ENCODE data around the gene USP34.
A peak's percentile ranks its signal among the peaks of the same experiment; 100 is the strongest.
"Not testable (repeated sequence)": the region's sequence is repeated elsewhere in the genome, so short reads cannot be mapped to it uniquely, and the experiment has no call there.

Gene USP34

DNA sequence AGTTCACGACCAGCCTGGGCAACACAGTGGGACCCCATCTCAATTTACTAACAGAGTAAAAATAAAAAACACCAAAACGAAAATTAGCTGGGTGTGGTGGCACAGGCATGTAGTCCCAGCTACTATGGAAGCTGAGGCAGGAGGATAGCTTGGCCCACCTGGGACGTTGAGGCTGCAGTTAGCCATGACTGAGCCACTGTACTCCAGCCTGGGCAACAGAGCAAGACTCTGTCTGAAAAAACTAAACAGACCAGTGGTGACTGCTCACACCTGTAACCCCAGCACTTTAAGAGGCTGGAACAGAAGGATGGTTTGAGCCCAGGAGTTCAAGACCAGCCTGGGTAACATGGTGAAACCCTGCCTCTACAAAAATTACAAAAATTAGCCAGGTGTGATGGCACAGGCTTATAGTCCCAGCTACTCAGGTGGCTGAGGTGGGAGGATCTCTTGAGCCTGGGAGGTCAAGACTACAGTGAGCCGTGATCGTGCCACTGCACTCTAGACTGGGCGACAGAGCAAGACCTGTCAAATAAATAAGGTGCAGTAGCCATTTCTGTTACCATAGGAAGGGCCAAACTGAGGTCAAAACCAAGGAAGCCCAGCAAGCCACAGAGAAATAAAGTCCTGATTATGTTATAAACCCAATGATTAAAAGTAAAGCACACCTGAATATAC, 14.0 kb downstream of the USP34 start:
- DNase-seq, result no peak

DNA sequence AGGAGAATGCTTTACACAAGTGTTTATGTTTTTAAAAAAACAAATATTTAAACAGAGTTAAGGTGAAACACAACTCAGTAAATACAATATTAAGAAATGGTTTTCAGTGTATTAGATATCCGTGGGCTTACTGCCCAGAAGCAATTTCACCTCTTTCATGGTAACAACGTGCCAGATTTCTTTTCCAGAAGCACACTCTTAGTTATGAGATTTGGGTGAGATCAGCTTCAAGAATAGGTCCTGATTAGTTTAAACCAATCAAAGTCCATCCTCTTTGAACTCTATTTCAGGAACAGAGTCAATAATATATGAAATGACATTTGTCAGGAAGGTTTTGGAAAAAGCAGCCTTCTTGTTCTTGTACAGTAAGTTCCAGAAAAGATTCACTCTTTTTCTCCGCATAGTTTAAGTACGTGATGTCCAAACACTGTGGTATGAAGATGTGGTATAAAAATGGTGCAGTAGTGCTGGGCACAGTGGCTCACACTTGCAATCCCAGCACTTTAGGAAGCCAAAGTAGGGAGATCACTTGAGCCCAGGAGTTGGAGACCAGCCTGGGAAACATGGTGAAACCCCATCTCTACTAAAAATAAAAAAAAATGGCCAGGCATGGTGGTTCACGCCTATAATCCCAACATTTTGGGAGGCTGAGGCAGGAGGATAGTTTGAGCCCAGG, 14.7 kb downstream of the USP34 start:
- DNase-seq, result no peak

DNA sequence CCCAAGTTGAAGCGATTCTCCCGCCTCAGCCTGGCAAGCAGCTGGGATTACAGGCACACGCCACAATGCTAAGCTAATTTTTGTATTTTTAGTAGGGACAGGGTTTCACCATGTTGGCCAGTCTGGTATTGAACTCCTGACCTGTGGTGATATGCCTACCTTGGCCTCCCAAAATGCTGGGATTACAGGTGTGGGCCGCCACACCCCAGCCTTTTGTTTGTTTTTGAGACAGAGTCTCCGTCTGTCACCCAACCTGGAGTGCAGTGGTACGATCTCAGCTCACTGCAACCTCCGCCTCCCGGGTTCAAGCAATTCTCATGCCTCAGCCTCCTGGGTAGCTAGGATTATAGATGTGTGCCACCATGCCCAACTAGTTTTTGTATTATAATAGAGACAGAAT, 15.9 kb downstream of the USP34 start:
- DNase-seq, result not testable (repeated sequence)

DNA sequence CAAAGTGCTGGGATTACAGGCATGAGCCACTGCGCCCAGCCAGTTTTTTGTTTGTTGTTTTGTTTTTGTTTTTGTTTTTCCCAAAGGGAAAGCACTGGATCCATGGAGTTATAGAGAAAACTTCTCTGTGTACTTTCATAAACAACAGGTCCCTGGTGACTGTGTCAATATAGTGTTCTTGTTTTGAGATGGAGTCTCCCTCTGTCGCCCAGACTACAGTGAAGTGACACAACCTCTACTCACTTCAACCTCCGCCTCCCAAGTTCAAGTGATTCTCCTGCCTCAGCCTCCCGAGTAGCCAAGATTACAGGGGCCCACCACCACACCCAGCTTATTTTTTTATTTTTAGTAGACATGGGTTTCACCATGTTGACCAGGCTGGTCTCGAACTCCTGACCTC, 16.5 kb downstream of the USP34 start:
- no peak for DNase-seq

DNA sequence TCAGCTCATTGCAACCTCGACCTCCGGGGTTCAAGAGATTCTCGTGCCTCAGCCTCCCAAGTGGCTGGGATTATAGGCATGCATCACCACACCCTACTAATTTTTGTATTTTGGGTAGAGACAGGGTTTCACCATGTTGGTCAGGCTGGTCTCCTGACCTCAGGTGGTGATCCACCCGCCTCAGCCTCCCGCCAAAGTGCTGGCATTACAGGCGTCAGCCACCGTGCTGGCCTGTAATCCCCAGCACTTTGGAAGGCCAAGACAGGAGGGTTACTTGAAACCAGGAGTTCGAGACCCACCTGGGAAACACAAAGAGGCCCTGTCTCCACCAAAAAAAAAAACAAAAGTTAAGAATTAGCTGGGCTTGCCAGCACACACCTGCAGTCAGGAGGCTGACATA, 18.5 kb downstream of the USP34 start:
- no peak for DNase-seq

DNA sequence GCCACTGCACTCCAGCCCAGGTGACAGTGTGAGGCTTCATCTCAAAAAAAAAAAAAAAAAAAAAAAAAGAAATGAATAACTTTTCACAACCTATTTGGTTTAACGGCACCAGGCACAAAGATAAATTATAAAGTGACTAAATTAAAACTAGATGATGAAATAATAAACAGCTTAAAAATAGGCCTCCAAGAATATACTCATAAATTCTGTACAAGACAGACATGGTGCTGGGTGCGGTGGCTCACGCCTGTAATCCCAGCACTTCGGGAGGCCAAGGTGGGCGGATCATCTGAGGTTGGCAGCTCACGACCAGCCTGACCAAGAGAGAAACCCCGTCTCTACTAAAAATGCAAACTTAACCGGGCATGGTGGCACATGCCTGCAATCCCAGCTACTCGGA, 19.7 kb downstream of the USP34 start:
- no peak for DNase-seq

DNA sequence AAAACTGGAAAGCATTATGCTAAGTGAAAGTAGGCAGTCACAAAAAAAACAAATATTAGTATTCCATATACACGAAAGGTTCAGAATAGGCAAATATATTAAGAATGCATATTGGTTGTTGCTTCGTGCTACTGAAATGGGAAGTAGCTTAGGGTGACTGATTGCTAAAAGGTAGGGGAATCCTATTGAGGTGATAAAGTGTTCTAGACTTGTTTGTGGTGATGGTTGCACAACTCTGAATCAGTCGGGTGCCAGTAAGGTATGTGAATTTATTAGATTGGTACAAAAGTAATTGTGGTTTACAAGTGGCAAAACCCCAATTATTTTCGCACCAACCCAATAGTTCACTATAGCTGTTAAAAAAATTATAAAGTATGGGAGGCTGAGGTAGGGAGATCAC, 20.7 kb downstream of the USP34 start:
- DNase-seq, result no peak

DNA sequence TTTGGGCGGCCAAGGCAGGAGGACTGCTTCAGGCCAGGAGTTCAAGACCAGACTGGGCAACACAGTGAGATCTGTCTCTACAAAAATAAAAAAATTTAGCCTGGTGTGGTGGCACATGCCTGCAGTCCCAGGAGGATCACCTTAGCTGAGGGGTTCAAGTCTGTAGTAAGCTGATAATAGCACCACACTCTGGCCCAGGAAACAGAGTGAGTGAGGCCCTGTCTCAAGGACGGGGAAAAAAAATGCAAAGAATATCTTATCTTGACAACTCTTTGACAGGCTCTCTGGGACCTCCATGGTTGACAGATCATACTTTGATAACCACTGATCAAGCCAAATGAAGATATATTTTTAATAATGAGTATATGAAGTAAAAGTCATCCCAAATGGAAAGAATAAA, 22.7 kb downstream of the USP34 start:
- DNase-seq, result no peak

DNA sequence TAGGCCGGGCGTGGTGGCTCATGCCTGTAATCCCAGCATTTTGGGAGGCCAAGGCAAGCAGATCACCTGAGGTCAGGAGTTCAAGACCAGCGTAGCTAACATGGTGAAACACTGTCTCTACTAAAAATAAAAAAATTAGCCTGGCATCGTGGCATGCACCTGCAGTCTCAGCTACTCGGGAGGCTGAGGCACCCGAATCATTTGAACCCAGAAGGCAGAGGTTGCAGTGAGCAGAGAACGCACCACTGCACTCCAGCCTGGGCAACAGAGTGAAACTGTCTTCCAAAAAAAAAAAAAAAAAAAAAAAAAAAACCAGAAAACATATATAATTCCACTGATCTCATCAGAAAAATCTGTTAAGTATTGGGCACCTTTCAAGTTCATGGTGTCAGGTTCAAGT, 23.9 kb downstream of the USP34 start:
- not testable (repeated sequence) for DNase-seq

DNA sequence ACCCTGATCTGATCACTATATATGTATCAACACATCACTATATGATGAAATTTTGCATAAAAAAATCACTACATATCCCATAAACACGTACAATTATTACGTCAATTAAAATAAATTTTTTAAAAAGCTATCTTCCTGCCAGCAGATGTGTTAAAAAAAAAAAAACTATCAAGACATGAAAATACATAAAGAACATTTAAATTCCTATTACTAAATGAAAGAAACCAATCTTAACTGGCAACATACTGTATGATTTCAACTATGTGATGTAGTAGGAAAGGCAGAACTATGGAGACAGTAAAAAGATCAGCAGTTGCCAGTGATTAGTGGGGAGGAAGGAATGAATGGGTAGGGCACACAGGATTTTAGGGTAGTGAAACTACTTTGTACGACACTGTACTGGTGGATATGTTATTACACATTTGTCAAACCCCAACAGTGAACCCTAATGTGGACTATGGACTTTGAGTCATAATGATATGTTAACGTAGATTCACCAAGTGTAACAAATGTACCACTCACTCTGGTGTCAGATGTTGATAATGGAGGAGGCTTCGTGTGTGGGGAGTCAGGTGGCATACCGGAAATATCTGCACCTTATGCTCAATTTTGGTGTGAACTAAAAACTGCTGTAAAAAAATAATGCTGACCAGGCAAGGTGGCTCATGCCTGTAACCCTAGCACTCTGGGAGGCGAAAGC, 27.4 kb downstream of the USP34 start:
- DNase-seq, result peak; percentile 15

DNA sequence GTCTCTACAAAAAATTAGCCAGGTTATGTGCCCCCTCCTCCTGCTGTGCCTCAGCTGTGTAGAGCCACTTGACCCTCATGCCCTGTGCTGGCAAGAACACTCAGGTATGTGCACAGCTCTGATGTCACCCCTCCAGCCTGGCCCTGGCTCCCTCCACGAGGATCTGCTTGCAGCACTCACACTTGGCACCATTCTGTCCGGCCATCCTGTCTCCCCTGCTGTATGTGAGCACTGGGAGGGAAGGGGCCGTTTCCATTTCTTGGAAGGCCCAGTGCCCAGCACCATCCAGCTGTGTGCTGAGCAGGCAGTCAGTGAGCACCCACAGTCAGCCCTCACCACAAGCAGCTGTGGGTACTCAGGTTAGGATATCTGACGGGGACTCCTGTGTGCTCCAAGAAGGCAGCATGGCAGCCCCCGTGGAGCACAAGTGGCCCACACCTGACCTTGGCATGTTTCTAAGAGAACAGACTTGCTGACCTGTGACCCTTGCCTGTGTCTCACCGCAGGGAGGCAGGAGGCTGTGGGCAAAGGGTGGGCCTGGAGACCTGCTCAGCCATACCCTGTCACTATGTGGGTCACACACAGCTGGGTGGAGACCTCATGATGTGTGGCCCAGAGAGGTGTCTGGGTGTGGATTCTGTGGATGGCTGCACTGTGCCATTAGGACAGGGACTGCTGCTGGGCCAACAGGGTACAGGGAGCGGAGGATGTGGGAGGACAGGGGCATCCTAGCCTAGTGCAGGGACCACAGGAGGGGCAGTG, 31.5 kb downstream of the USP34 start:
- DNase-seq, result no peak

DNA sequence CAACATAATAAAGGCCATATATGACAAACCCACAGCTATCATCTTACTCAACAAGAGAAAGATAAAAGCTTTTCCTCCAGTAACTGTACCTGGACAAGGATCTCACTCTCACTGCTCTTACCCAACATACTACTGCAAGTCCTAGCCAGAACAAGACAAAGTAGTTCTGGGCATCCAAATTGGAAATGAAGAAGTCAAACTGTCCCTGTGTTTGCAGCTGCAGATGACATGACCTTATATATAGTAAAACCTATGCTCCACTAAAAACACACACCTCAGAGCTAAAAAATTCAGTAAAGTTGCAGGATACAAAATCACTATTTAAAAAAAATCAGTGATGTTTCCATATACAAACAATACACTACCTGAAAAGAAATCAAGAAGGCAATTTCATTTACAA, 32.2 kb downstream of the USP34 start:
- DNase-seq, result no peak

DNA sequence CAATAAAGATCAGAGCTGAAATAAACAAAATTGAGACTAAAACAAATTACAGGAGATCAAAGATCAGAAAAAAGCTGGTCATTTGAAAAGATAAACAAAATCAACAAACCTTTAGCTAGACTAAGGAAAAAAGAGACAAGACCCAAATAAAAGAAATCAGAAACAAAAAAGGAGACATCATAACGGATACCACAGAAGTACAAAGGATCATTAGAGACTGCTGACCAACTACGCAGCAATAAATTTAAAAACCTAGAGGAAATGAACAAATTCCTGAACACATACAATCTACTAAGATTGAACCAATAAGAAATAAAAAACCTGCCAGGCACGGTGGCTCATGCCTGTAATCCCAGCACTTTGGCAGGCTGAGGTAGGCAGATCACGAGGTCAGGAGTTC, 33.7 kb downstream of the USP34 start:
- DNase-seq, result no peak

DNA sequence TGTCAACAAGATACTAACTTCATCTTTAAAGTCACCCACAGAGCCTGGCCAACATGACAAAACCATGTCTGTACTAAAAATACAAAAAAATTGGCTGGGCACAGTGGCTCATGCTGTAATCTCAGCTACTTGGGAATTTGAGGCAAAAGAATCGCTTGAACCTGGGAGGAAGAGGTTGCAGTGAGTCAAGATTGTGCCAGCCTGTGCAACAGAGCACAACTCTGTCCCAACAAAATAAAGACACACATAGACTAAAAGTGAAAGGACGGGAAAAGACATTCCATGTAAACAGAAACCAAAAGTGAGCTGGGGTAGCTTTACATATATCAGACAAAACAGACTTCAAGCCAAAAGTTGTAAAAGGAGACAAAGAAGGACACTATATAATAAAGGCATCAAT, 34.8 kb downstream of the USP34 start:
- no peak for DNase-seq

DNA sequence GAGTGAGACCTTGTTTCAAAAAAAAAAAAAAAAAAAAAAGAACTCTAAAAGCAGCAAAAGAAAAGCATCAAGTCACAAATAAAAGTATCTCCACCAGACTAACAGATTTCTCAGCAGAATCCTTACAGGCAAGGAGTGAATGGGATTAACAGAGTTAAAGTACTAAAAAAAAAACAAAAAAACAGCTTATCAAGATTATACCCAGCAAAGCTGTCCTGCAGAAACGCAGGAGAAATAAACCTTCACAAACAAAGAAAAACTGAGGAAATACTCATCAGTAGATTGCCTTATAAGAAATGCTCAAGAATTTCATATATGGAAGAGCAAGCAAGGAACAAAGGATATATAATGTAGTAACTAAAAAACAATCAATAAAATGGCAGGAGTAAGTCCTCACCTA, 35.6 kb downstream of the USP34 start:
- DNase-seq, result no peak

DNA sequence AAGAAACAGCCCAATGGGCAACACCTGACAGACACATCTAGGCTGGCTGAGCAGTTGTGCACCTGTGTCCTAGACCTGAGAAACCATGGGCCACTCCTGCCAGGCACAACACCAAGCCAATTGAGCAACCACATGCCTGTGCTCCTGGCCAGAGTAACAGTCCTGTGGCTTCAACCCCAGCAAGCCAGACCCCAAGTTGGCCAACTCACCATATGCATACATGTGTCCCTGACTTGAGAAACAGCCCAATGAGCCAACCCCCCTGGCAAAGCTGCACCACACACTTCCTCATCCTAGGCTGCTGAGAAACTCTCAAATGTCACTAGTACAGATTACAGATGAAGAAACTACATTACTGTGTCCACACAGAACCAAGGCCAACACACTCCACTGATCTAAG, 36.6 kb downstream of the USP34 start:
- no peak for DNase-seq

DNA sequence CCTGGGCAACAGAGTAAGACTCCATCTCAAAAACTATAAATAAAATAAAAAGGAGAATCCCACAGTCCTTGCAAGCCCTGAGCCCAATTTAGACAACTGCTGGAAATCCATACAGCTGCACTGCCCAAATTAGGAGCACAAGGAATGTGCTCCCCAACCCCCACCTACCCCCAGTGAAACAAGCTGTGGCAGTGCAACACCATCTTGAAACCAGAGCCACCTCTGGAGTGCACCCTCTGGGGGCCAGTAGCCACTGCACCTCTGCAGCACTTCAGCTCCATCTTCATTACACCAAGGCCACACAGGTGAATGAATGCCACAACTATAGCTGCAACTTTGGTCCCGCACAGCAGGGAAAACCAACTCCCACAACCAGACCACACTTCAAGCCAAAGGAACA, 37.3 kb downstream of the USP34 start:
- DNase-seq, result no peak

DNA sequence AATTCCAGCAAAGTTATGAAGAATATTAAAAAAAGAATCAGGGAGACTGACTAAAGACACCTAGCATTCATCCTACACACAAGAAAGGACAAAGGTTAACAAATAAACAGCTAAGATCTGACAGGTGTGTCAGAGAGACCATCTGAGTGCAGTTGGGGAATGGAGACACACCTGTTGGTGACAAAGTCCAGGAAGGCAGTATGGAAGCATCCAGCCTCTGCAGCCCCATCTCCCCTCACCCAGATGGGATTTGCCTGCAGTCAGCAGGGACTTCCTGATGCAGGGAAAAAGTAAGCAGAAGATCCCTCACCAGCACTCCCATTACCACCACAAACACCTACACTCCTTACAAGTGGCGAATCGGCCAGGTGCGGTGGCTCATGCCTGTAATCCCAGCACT, 37.9 kb downstream of the USP34 start:
- DNase-seq, result no peak

DNA sequence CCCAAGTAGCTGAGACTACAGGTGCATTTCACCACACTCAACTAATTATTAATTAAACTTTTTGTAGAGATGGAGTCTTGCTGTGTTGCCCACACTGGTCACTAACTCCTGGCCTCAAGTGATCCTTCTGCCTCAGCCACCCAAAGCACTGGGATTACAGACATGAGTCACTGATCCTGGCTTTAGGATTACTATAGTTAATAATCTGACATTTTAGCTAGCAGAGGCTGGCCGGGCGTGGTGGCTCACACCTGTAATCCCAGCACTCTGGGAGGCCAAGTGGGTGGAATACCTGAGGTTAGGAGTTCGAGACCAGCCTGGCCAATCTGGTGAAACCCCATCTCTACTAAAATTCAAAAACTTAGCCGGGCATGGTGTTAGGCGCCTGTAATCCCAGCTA, 39.5 kb downstream of the USP34 start:
- no peak for DNase-seq

DNA sequence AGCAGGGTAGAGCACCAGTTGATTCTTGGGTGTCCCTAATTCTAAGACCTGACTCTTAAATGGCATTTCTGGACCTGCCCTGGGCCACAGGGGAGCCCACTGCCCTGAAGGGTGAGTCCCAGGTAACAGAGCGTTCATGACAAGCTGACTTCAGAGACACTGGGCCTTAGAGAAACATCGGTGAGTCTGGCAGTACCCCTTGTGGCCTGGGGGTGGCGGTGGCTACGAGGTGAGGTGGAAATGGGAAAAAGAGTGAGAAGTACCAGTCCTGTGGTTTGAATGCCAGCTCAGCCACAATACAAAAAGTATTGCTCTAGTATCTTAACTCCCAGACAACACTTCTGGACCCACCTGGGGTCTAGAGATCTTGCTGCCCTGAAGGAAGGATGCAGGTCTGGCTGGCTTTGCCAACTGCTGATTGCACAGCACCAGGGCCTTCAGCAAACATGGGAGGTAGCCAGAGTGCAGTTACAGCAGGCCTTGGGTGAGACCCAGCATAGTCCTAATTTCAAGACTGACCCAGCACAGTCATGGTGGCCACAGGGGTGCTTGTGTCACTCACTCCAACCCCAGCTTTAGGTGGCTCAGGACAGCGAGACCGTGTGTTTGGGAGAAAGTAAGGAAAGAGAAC, 44.5 kb downstream of the USP34 start:
- DNase-seq, result no peak

DNA sequence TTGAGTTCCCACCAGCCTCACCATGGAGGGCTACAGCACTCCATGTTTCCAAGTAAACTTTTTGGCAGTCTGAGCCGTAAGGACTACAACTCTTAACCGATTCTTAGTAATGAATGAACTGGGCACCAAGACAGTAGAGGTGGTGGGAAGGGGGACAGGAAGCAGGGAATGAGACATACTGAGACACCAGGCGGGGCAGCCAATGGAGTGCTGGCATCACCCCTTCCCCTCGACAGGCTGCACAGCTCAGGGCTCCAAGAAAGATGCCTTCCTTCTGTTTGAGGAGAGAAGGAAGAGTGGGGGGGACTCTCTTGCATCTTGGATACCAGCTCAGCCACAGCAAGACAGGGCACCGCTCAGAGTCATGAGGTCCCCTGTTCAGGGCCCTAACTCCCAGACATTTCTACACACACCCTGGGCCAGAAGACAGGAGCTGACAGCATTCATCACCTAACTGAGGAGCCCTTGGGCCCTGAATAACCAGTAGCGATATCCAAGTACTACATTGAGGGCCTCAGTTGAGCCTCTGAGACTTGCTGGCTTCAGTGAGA, 45.2 kb downstream of the USP34 start:
- no peak for DNase-seq

DNA sequence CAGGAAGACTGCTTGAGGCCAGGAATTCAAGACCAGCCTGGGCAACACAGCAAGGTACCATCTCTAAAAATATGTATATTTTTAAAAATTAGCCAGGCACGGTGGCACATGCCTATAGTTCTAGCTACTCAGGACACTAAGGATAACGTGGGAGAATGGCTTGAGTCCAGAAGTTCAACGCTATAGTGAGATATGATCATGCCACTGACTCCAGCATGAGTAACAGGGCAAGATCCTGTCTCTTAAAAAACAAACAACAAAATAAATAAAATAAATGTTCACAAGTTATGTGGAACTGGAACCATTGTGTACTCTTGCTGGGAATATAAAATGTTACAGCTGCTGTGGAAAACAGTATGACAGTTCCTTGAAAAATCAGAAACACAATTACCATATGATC, 47.2 kb downstream of the USP34 start:
- no peak for DNase-seq

DNA sequence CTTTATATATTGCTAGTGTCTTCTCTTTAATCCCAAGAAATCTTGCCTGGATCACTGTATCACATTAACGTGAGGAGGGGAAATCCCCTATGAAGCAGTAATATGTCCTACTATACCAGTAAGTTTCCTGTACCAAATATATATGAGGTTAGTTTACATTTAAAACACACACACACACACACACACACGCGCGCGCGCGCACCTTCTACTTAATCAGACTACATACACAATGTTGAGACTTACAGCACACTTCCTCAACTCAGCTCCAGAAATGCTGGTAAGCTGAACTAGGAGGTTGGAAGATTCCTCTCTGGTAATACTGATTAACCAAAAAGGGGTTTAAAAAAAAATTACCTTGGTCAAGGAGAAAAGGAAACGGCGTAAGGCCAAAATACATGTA, 49.3 kb downstream of the USP34 start:
- DNase-seq, result no peak

Data from NCI-H2171 treated with DMSO at 0.1 percent for 48 hours (cell line).